CMK (cell line): ENCODE results near the gene PRXL2B.

Experiments
- DNase-seq: peaks from one replicate; pipeline ENCODE4 v3.0.0-alpha.2; 2010; ENCODE audit warnings: low read depth

The PRXL2B gene

DNA sequence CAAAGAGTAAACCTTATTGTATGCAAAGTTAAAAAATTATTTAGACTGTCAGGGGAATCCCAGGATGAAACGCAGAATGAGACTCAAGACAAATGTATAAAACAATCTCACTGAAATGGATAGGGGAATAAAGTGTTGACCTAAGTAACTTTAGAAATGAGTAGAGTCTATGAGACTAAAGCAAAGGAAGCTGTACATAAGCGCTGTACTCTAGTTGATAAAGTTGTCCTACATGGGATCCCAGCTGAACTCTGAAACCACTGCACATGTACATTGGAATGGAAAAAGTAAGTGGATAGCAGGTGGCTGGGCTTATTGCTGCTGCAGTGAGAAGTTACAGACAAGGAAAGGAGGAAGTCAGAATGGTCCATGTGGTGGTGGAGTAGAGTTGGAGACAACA lies 27.6 kb downstream of the PRXL2B start:
- DNase-seq = no peak

DNA sequence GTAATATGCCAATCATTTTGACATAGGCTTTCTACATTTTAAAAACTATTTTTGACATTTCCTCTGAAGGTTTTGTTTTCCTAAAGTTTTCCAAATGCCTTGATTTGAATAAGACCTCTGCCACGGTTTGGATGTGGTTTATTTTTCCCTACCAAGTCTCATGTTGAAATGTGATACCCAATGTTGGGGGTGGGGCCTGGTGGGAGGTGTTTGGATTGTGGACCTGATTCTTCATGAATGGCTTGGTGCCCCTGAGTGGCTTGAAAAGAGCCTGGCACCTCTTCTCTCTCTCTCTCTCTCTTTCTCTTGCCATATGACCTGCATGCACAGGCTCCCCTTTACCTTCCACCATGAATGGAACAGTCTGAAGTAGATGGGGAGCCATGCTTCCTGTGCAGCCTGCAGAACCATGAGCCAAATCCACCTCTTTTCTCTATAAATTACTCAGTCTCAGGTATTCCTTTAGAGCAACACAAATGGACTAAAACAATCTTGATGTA lies 31.4 kb downstream of the PRXL2B start:
- no peak for DNase-seq

DNA sequence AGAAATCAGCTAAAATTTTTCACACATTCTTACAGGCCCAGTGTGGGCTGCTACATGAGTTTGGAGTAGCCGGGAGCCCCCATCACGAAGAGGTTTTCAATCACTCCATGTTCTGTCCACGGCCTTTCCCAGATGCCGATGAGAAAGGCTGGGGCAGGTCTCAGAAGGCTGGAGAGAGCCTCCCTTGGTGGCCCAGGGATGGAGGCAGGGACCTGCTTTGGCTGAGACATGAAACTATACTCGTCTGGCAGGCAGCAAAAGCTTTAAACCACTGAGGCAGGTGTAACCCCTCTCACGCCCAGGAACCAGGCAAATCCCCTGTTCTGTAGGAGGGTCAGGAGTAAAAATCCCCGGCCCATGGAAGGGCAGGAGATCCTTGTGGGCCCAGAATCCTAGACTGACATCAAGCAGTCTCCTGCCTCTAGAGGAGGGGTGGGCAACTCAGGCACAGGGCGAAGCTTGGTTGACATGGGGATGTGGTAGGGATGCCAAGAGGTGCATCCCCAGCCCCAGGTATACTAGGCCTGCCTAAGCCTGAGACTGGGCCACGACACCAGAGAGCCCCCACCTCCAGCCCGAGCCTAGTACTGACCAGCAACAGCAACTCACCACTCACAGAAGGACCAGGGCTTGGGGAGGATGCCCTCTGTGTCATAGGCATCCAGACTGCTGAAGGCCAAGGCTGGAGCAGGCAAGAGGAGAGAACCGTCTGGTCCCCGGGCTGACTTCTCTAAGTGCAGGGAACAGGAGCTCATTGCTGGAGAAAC lies 37.2 kb downstream of the PRXL2B start:
- DNase-seq = no peak

DNA sequence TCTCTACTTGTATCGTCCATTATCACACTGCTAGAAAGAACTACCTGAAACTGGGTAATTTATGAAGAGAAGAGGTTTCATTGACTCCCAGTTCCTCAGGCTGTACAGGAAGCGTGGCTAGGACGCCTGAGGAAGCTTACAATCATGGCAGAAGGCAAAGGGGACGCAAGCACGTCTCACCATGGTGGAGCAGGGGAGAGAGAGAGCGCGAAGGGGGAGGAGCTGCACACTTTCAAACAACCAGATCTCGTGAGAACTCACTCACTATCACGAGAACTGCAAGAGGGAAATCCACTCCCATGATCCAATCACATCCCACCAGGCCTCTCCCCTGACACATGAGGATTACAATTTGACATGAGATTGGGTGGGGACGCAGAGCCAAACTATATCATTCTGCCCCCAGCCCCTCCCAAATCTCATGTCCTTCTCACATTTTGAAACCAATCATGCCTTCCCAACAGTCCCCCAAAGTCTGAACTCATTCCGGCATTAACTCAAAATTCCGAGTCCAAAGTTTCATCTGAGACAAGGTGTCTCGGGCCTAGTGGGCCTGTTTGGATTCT lies 38.2 kb downstream of the PRXL2B start:
- DNase-seq = no peak

DNA sequence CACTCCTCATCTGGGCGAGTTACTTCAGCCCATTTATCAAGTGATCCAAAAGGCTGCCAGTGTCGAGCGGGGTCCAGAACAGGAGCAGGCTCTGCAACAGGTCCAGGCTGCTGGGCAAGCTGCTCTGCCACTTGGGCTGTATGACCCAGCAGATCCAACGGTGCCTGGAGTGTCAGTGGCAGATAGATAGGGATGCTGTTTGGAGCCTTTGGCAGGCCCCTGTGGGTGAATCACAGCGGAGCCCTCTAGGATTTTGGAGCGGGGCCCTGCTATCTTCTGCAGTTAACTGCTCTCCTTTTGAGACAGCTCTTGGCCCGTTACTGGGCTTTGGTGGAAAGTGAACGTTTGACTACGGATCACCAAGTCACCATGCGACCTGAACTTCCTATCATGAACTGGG lies 38.7 kb downstream of the PRXL2B start:
- DNase-seq = no peak

DNA sequence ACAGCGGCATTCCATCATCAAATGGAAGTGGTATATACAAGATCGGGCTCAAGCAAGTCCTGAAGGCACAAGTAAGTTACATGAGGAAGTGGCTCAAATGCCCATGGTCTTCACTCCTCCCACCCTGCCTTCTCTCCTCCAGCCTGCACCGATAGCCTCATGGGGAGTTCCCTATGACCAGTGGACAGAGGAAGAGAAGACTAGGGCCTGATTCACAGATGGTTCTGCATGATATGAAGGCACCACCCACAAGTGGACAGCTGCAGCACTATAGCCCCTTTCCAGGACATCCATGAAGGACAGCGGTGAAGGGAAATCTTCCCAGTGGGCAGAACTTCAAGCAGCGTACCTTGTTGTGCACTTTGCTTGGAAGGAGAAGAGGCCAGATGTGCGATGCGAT lies 39.2 kb downstream of the PRXL2B start:
- peak; percentile 79 for DNase-seq

DNA sequence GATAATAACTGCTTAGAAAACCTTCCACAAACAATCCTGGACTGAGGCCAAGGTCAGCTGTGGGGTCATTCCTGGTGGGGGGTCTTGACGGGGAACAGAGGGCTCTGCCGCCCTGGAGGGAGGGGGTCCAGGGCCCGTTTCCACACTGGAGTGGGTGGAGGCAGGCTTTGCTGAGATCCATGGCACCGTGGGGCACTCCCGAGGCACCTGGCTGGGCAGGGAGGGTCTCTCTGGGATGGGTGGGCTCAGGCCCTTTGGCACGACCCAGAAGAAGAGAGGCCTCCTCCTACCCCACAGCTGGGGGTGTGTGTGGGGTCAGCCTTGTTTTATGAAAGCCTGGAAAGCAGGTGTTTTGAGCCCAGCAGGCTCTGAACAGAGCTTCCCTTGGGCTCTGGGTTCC lies 41.2 kb downstream of the PRXL2B start:
- no peak for DNase-seq

DNA sequence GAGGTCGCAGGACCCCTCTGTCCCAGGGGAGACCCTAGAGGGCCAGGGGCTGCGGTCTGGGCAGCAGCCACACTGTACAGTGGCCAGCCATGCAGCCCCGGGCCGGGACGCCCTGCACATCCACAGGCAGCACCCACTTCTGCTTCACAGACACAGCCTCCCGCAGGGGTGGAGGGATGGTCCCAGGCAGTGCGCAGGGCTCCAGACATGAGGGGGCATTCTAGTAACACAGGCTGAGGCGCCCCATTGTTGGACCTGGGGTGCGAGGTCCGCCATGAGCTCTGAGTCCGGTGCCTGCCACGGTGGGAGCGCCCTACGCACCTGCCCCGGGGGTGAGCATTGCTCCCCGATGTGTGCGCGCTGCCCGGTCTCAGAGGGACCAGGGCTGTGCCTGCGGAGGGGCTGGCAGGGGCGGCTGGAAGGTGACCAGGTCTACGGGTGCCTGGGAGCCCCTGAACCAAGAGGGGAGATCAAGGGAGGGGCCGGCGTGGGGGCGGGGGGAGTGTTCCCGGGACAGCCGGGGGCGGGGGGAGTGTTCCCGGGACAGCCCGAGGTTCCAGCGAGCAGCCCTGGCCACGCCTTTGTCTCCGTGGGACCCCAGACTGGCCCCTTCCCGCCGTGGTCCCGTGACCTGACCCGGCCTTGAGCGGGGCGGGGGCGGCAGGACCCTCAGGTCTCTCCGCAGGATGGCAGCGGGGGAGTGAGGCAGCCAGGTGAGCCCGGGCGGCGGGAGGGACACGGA lies 41.8 kb downstream of the PRXL2B start:
- no peak for DNase-seq

DNA sequence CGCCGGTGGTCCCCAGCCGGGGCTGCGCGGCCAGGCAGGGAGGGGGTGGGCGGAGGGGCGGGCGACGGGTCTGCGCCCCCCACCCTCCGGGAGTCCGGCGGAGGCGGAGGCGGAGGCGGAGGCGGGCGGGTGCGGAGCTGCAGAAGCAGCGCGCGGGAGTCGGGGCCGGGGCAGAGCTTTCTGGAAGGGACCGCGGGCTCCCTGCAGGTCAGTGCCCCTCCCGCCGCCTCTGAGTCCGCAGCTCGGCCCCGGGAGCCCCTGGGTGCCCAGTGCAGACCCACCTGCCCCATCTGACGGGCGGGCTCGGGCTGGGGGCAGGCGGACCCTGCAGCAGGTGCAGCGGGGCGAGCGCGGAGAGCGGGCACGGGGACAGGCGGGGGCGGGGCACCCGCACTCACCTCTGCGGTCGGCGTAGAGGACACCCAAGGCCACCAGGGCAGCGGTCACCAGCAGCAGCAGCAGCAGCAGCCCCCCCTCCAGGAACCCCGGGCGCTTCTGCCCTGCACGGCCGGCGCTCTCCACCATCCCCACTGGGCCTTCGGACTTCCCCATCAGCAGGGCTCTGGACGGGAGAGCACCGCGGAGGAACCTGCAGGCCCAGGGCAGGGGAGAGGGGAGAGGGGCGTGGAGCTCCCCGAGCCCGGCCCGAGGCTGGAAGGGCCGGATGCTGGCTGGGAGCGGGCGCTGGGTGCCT lies 42.5 kb downstream of the PRXL2B start:
- DNase-seq = no peak

DNA sequence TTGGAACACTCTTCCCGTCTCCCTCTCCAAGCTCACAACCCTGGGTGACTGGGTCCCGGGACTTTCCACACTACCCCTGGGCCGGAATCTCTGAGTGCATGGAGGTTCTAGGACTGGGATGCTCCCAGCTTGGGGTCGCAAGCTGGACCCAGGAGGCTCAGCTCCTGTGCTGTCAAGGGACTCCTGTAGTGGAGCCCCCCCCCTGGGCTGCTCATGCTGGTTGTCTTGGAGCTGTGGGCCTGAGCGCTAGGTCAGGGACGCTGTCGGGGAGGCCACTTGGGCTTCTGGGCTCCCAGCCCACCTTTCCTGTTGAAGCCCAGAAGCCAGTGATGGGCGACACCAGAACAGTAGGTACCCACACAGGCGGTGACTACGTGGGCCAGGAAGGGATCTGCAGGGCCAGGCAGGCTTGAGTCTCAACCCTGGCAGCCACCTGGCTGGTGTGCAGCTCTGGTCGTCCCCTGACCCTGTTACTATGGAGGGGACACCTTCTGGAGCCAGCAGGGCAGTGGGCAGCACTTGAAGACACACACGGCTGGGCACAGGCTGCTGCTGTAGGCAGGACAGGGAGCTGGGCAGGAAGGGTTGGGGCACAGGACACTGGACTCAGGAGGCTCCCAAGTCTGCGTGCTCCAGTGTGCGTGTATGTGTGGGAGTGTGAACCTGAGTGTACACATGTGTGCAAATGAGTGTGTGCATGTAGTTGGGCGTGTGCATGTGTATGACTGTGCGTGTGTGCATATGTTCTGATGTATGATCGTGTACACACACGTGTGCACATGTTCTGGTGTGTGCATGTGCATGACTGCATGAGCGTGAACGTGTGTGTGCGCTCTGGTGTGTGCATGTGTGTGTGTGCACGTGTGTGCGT lies 43.3 kb downstream of the PRXL2B start:
- DNase-seq = no peak

DNA sequence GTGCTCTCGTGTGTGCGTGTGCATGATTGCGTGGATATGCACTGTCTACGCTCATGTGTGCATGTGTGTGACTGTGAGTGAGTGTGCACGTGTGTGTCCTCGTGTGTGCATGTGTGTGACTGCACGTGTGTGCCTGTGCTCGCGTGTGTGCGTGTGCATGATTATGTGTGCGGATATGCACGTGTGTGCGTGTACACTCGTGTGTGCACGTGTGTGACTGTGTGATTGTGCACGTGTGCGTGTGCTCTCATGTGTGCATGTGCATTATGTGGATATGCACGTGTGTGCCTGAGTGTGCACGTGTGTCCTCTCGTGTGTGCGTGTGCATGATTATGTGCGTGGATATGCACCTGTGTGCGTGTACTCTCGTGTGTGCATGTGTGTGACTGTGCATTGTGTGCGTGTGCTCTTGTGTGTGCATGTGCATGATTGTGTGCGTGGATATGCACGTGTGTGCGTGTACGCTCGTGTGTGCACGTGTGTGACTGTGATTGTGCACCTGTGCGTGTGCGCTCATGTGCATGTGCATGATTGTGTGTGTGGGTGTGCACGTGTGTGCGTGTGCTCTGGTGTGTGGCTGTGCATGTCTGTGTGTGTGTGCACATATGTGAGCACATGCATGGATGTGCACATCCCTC lies 44.0 kb downstream of the PRXL2B start:
- DNase-seq = no peak

DNA sequence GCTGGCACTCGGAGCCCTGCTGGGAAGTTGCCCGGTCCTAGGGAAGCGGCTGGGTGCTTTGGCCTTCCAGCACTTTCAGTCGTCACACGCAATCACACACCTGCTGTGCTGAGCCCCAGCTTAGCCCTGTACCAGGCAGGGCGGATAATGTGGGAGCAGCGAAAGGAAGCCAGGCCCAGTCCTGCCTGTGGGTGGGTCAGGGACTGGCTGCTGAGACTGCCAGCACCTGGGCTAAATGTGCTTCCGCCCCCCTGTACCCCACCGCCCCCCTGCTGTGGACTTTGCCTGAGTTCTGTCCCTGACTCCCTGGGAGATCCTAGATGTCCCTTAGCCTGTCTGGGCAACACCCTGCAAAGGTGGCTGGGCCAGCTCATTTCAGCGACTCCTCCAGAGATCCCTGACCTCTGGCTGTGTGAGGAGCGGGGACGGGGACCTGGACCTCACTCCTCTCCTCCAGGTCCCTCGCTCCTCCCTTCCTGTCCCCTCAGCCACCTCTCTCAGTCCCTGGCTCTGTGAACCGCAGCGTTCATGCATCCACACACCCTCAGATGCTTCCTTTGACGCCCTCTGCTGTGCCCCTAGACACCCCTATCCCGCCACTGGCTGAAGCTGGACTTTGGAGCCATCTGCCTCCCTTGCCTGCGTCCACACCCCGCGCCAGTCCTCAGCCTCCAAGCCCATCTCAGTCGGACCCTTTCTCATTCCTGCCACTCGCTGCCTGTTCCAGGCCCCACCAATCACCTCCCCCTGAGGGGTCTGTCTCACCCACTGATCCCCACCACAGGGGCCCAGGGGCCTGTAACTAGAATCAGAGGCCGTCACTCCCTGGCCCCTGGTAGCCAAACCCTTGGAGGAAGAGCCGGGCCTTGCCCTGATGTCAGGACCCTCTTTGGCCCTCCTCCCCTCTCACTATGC lies 44.8 kb downstream of the PRXL2B start:
- no peak for DNase-seq

DNA sequence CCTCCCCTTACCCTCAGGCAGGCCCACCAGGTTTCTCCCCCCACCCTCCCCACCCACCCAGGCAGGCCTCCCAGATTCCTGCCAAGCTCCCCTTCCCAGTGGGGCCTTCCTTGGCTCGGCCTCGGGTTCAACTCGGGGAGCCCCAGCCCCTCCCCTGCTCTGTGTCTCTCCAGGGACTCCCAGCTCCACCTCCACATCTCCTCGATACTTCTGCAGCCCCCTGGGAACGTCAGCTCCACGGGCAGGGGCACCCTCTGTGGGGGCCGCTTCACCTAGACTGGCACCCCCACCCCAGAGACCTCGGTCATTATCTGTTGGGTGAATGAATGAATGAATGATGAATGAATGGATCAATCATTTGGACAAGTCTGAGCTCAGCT lies 45.5 kb downstream of the PRXL2B start:
- no peak for DNase-seq

DNA sequence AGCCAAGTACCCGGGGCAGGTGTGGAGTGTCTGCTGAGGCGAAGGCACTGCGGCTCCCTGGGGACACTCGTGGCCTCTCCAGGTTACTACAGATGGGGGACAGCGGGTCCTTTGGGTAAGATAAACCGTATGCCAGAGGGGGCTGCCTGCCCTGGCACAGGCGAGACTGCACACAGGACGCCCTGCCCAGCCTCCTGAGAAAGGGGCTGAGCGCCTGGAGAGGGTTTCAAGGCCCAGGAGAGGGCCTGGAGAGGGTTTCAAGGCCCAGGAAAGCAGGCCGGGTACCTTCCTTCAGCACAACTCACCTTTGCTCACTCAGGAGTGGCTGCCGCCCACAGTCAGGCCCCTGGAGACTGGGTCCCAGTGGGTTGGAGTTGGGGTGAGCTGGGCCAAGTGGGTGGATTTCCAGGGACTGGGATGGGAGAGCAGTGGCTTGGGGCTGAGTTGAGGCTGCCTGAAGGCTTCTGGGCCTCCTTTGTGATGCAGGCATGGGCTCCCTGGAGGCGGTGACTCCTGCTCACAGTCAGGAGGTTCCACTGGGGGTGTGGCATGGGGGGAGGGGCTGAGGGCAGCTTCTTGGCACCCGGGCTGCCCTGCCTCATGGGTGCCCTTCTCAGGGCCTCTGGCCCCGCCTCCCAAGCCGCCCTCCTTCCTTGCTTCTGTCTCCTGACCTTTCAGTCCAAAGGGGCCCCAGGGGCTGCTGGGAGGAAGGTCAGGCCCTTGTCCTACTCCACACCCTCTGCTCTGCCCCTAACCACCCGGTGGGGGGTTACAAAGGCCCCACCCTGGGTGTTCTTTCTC lies 46.2 kb downstream of the PRXL2B start, which contains the start of gene MMEL1:
Gene MMEL1, minus strand, starts transcription at position 456 of the 801 bp plus-strand sequence. CDS start 3,532 bp downstream, outside the sequence.
- DNase-seq = peak; percentile 33

DNA sequence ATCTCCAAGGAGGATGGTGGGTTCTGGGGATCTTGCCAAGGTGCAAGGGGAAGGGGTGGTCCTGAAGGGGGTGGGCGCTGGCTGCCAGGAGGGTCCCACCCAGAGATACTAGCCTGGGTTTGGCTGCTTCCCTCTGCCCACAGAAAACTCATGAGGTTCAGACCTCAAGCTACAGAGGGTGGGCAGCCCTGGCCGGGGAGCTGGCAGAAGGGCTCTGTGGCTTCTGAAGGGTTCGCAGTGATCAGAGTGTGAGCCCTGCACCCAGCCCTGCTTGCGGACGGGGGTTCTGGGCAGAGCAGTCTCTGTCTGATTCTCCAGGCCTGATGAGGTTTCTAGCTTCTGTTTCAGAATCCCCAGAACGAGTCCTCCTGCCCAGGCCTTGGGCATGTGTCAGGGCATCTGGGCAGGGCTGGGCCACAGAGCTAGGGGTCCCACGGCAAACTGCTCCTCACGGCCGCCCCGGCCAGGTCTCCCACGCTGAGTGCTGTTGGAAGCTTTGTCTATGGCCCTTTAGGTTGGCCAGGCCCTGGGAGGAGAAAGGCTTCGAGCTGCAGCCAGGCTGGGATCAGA lies 46.9 kb downstream of the PRXL2B start:
- no peak for DNase-seq

DNA sequence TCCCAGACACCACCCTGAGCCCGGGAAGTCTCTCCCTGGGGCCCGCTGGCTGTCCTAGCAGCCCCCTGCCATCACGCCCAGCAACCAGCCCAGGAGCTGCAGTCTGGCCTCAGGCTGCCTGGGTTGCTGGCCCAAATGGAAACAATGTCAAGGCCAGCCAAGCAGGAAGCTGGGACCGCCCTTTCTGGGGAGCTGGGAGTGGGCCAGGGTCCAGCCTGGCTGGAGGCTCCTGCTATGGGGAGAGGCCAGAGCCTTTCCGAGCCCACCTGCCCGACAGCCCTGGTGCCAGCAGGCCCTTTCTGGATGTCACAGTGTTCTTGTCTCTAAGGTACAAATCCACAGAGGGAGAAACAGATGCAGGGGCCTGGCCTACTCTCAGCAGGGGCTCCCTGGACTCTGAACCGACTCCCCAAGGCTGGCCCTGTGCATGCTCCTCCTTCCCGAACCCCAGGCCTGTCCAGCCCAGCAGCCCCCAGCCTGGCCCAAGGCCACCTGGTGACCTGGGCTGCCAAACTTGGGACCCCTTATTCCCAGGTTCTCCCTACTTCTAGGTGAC lies 47.4 kb downstream of the PRXL2B start:
- DNase-seq = no peak

DNA sequence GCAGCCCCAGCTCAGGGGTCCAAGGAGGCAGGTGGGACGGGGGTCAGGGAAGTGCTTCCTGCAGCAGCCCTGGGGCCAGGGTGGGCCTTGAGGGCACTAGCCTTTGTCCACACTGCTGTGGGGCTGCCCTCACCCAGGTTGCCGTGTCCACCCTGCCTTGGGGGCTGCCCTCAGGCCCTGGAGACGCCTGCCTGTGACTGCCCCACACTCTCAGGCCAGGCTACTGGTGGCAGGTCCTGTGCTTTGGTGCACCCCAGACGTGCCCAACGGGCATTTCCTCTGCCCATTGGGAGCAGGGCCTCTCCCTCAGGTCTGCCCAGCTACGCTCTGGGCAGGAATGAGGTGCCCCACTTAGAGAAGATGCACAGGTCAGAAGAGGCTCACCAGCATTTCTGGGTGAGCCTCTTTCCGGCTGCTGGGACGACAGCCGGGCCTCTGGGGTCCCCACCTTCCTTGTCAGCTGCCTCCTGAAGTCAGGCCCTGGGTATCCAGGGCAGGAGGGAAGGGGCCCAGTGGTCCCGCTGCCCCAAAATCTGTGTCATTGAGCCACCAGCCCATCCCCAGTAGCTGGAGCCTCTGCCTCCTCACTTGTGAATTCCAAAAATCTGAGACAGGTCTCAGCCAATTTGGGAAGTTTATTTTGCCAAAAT lies 48.9 kb downstream of the PRXL2B start:
- DNase-seq = no peak

DNA sequence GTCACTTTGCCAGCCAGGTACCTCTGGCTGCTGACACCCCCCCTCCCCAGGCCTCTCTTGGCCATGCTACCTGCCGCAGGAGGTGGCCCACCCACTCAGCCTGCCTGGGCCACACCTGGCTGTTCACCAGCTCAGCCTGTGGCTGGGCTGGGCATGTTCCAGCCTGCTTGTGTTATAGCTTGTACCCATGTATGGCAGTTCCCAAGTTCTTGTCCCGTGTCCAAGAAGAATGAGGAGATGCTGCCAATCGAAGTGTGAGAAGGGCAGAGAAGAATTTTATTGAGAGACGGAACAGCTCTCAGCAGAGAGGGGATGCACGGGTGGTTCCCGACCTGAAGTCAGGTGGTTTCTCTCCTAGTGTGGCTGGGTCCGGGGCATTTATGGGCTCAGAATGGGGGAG lies 50.2 kb downstream of the PRXL2B start:
- DNase-seq = no peak
